ENCODE results near the gene CPLX3.

The CPLX3 gene

GRCh38 chr15:74802862-74803447 is 23.5 kb upstream of the CPLX3 start:
- no peak for ATAC-seq
- no peak for TF ChIP-seq PATZ1 (CRISPR knock-in tag; IDR thresholded peaks at IDR 0.05; ENCODE audit: borderline replicate concordance)
- no peak for TF ChIP-seq BACH2 (CRISPR knock-in tag; IDR thresholded peaks at IDR 0.05; ENCODE audit: borderline replicate concordance)
- TF ChIP-seq ZFP3 (CRISPR knock-in tag; IDR thresholded peaks at IDR 0.05), result no peak
- TF ChIP-seq GLIS3 (CRISPR knock-in tag; IDR thresholded peaks at IDR 0.05), result no peak

GRCh38 chr15:74804935-74805334 is 21.5 kb upstream of the CPLX3 start:
- no peak for TF ChIP-seq TOX (CRISPR knock-in tag; IDR thresholded peaks at IDR 0.05; ENCODE audit: borderline replicate concordance)
- no peak for TF ChIP-seq ESRRG (CRISPR knock-in tag; IDR thresholded peaks at IDR 0.05)
- no peak for TF ChIP-seq ZFP30 (CRISPR knock-in tag; IDR thresholded peaks at IDR 0.05)
- no peak for TF ChIP-seq POU6F1 (CRISPR knock-in tag; IDR thresholded peaks at IDR 0.05; ENCODE audit: borderline replicate concordance, low read depth)
- no peak for TF ChIP-seq CSRNP3 (CRISPR knock-in tag; IDR thresholded peaks at IDR 0.05)
- TF ChIP-seq RARB (CRISPR knock-in tag; IDR thresholded peaks at IDR 0.05), result no peak
- TF ChIP-seq CREB5 (CRISPR knock-in tag; IDR thresholded peaks at IDR 0.05; ENCODE audit: low read depth), result no peak
- TF ChIP-seq PATZ1 (CRISPR knock-in tag; IDR thresholded peaks at IDR 0.05; ENCODE audit: borderline replicate concordance), result no peak
- TF ChIP-seq TSHZ2 (CRISPR knock-in tag; IDR thresholded peaks at IDR 0.05), result no peak

GRCh38 chr15:74807282-74807681 is 19.1 kb upstream of the CPLX3 start:
- ATAC-seq, result peak; percentile 7
- TF ChIP-seq BACH2 (CRISPR knock-in tag; IDR thresholded peaks at IDR 0.05; ENCODE audit: borderline replicate concordance) (no peak), RARB (CRISPR knock-in tag; IDR thresholded peaks at IDR 0.05) (no peak), ZC3H10 (CRISPR knock-in tag; IDR thresholded peaks at IDR 0.05) (no peak), CREB5 (CRISPR knock-in tag; IDR thresholded peaks at IDR 0.05; ENCODE audit: low read depth) (no peak), PPARA (CRISPR knock-in tag; IDR thresholded peaks at IDR 0.05; ENCODE audit: borderline replicate concordance) (no peak), ZFP30 (CRISPR knock-in tag; IDR thresholded peaks at IDR 0.05) (no peak)

More at GRCh38 chr15:74804935-74805334, 21.5 kb upstream of the CPLX3 start:
- no peak for ATAC-seq
